Uterus (tissue), 4 donors: Measurements from ENCODE around the gene SNCAIP. TPM values are rescaled to one million over a fixed set of nuclear protein-coding genes. Genes with fewer than 3 reads are reported as not detected.

ENCODE experiments used
- DNase-seq, 2 donors: peaks; one replicate each; pipeline ENCODE4 v3.0.0-alpha.2; 2019 to 2020
- H3K27ac ChIP-seq, 2 donors: fragments of 200-600 bp; sonication (generic); 1 replicate in 1 of 2; 2 replicates in 1 of 2; pipeline ENCODE4 v1.5.1; 2016 to 2018
- H3K27me3 ChIP-seq, 2 donors: fragments of 200-600 bp; sonication (generic); one replicate each; pipeline ENCODE4 v1.5.1; 2018 to 2019; ENCODE audit warnings: control low read depth in 1 of 2
- H3K36me3 ChIP-seq, 2 donors: fragments of 200-600 bp; sonication (generic); one replicate each; pipeline ENCODE4 v1.5.1; 2019; ENCODE audit warnings: control low read depth in 1 of 2
- H3K4me1 ChIP-seq, 2 donors: fragments of 200-600 bp; sonication (generic); one replicate each; pipeline ENCODE4 v1.5.1; 2018 to 2019; ENCODE audit warnings: control low read depth in 1 of 2
- H3K4me3 ChIP-seq, 2 donors: fragments of 200-600 bp; sonication (generic); 1 replicate in 1 of 2; 2 replicates in 1 of 2; pipeline ENCODE4 v1.5.1; 2018 to 2019; ENCODE audit warnings: mild to moderate bottlenecking in 1 of 2
- H3K9me3 ChIP-seq, 2 donors: fragments of 200-600 bp; sonication (generic); one replicate each; pipeline ENCODE4 v1.5.1; 2019; ENCODE audit warnings: control low read depth in 1 of 2
- CTCF ChIP-seq, 4 experiments: fragments of 200-600 bp in 2 of 4; fragments of 450-650 bp in 2 of 4; sonication (generic) in 2 of 4; IDR thresholded peaks; one replicate each; pipeline ENCODE4 v1.5.1; 2016 to 2019; ENCODE audit warnings: antibody characterized with exemption in 4 of 4, mild to moderate bottlenecking in 2 of 4, moderate library complexity in 1 of 4
- POLR2A ChIP-seq, 2 donors: fragments of 450-650 bp; IDR thresholded peaks; one replicate each; pipeline ENCODE4 v1.6.1; 2016; ENCODE audit warnings: antibody characterized with exemption in 2 of 2, mild to moderate bottlenecking in 1 of 2, moderate library complexity in 1 of 2
- intact Hi-C: fragments of 100-400 bp; cut with DNase I; formaldehyde crosslinking; loops from one replicate; pipeline ENCODE4 v1.15.1; 2023; ENCODE audit warnings: low total_unique reads
- total RNA-seq, 4 donors: library from RNA; depleted of rRNA in 3 of 4; stranded (reverse); fragments of >200 nt in 3 of 4; gene quantifications; one replicate each; pipeline versions ENCODE4 v1.1.0 to v1.2.4, GENCODE V29; 2014 to 2023
- donor health status: DM: yes; HTN: yes; CAD: no.

SNCAIP gene
- total RNA-seq, 4 donors from 2014 or later = 15.3 to 104 (median 35.0) TPM

GRCh38 chr5:122470365-122470764 is 158.3 kb downstream of the SNCAIP start:
- no peaks in the 10 kb centered on the region for H3K9me3 ChIP-seq
- intact Hi-C loops = no loop called here
- DNase-seq = no peak
- no peak overlapping the region for H3K27ac ChIP-seq
- no peak overlapping the region for H3K4me3 ChIP-seq
- no peaks in the 10 kb centered on the region for H3K36me3 ChIP-seq
- no peaks in the 10 kb centered on the region for H3K4me1 ChIP-seq
- H3K27me3 ChIP-seq = no peaks in the 10 kb centered on the region
- TF ChIP-seq CTCF (IDR thresholded peaks at IDR 0.05) (no peak), POLR2A (IDR thresholded peaks at IDR 0.05) (no peak)

- Histone ChIP-seq H3K36me3 (no peaks in the 10 kb centered on the region), H3K9me3 (no peaks in the 10 kb centered on the region), H3K27ac (no peak overlapping the region), H3K4me1 (no peaks in the 10 kb centered on the region), H3K27me3 (no peaks in the 10 kb centered on the region), H3K4me3 (no peak overlapping the region)
- DNase-seq = no peak
- TF ChIP-seq POLR2A (IDR thresholded peaks at IDR 0.05) (no peak), CTCF (IDR thresholded peaks at IDR 0.05) (no peak)
- intact Hi-C loops = no loop called here
These were observed 159.2 kb downstream of the SNCAIP start for GRCh38 chr5:122471031-122471751.

GRCh38 chr5:122471752-122472061 is 159.7 kb downstream of the SNCAIP start:
- DNase-seq = no peak
- H3K4me1 ChIP-seq = no peaks in the 10 kb centered on the region
- TF ChIP-seq CTCF (IDR thresholded peaks at IDR 0.05) (no peak), POLR2A (IDR thresholded peaks at IDR 0.05) (no peak)
- H3K4me3 ChIP-seq = no peak overlapping the region
- H3K27ac ChIP-seq = no peak overlapping the region
- H3K9me3 ChIP-seq = no peaks in the 10 kb centered on the region
- intact Hi-C loops = no loop called here
- no peaks in the 10 kb centered on the region for H3K27me3 ChIP-seq
- no peaks in the 10 kb centered on the region for H3K36me3 ChIP-seq

- Histone ChIP-seq H3K9me3 (no peaks in the 10 kb centered on the region), H3K27ac (no peak overlapping the region), H3K36me3 (no peaks in the 10 kb centered on the region), H3K27me3 (no peaks in the 10 kb centered on the region), H3K4me3 (no peak overlapping the region), H3K4me1 (no peaks in the 10 kb centered on the region)
- no peak for TF ChIP-seq POLR2A (IDR thresholded peaks at IDR 0.05)
- TF ChIP-seq CTCF (IDR thresholded peaks at IDR 0.05) = no peak
- no peak for DNase-seq
- intact Hi-C loops = no loop called here
These were observed 161.3 kb downstream of the SNCAIP start for GRCh38 chr5:122473138-122473843.

- no peak for DNase-seq
- no peaks in the 10 kb centered on the region for H3K36me3 ChIP-seq
- TF ChIP-seq CTCF (IDR thresholded peaks at IDR 0.05) (no peak), POLR2A (IDR thresholded peaks at IDR 0.05) (no peak)
- no peak overlapping the region for H3K4me3 ChIP-seq
- no peaks in the 10 kb centered on the region for H3K4me1 ChIP-seq
- H3K27ac ChIP-seq = no peak overlapping the region
- no peaks in the 10 kb centered on the region for H3K9me3 ChIP-seq
- H3K27me3 ChIP-seq = no peaks in the 10 kb centered on the region
- intact Hi-C loops = no loop called here
These were observed 161.9 kb downstream of the SNCAIP start for GRCh38 chr5:122473941-122474340.
